Activated CD4-positive, alpha-beta memory T cell treated with anti-CD3 and anti-CD28 coated beads, Interleukin-2, amount 10 ng/mL, durations not matched to agents 7 days and 5 days (primary cell): ENCODE measurements around the gene MAP2K1. TPM values are rescaled to one million over a fixed set of nuclear protein-coding genes. Genes with fewer than 3 reads are reported as not detected.
A peak's percentile ranks its signal among the peaks of the same experiment; 100 is the strongest.
"Not testable (repeated sequence)": the region's sequence is repeated elsewhere in the genome, so short reads cannot be mapped to it uniquely, and the experiment has no call there.

Experiments used
- CTCF ChIA-PET: fragments of 350-600 bp; sonication (Branson Sonifier 250); formaldehyde crosslinking; loops from one replicate; lab custom pipeline; 2021; ENCODE audit warnings: antibody characterized with exemption, inconsistent platforms; lab: Charles Lee
- POLR2A ChIA-PET: fragments of 350-600 bp; sonication (Branson Sonifier 250); formaldehyde crosslinking; loops from one replicate; lab custom pipeline; 2021; ENCODE audit warnings: antibody characterized with exemption; lab: Charles Lee
- DNase-seq: peaks from one replicate; pipeline ENCODE4 v3.0.0-alpha.2; 2020
- H3K27ac Mint-ChIP-seq: one replicate; pipeline ENCODE4 v1.8.0; 2021; ENCODE audit warnings: mild to moderate bottlenecking, mixed read lengths
- H3K27me3 Mint-ChIP-seq: one replicate; pipeline ENCODE4 v1.8.0; 2021; ENCODE audit warnings: mixed read lengths
- H3K36me3 Mint-ChIP-seq: one replicate; pipeline ENCODE4 v1.8.0; 2021; ENCODE audit warnings: low read depth, mixed read lengths
- H3K4me1 Mint-ChIP-seq: one replicate; pipeline ENCODE4 v1.8.0; 2021; ENCODE audit warnings: mixed read lengths
- H3K4me3 Mint-ChIP-seq: one replicate; pipeline ENCODE4 v1.8.0; 2021; ENCODE audit warnings: mild to moderate bottlenecking, mixed read lengths
- H3K9me3 Mint-ChIP-seq: one replicate; pipeline ENCODE4 v1.8.0; 2021; ENCODE audit warnings: mixed read lengths
- total RNA-seq, 2 experiments: library from RNA; stranded (reverse); gene quantifications; one replicate each; pipeline ENCODE4 v1.2.3, GENCODE V29; 2021

MAP2K1 gene
- total RNA-seq, 2 experiments from 2014 or later: 87.6 to 89.0 TPM

DNA sequence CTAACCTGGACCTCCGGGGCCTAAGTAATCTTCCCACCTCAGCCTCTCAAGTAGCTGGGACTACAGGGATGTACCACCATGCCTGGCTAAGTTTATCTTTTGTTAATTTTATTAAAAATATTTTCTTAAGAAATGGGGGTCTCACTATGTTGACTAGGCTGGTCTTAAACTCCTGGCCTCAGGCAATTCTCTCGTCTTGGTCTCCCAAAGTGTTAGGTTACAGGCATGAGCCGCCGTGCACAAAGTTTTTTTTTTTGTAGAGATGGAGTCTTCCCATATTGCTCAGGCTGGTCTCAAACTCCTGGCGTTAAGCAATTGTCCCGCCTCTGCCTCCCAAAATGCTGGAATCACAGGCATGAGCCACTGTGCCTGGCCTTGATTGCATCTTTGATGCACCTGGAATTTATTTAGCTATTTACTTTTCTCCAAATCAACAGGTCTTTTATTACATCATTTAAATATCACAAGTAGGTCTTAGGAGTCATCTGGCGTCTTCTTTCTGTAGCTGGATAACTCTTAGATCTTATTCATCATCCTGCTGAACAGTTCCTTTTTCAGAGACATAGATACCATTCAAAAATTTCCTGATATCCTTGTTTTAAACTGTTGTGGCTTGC lies 7.8 kb upstream of the MAP2K1 start:
- Mint-ChIP-seq H3K36me3 (peaks cover 3% of the 10 kb centered on the region), H3K27me3 (no peaks in the 10 kb centered on the region), H3K4me3 (no peak overlapping the region), H3K9me3 (peaks cover 6% of the 10 kb centered on the region), H3K27ac (no peak overlapping the region), H3K4me1 (no peaks in the 10 kb centered on the region)
- CTCF ChIA-PET: interaction anchor here (1.1 kb wide), 1 partner anchor 119 kb away, joined by 4 read pairs; the partner anchor contains the start of gene SNAPC5
- DNase-seq: no peak
- POLR2A ChIA-PET: no interaction called here

- H3K9me3 Mint-ChIP-seq, POLR2A ChIA-PET, H3K4me3 Mint-ChIP-seq, H3K36me3 Mint-ChIP-seq, H3K27ac Mint-ChIP-seq, H3K27me3 Mint-ChIP-seq, DNase-seq: not testable (repeated sequence)
- peaks cover 15% of the 10 kb centered on the region for H3K4me1 Mint-ChIP-seq
- CTCF ChIA-PET: interaction anchor here (1.0 kb wide), 1 partner anchor 12 kb away, joined by 3 read pairs; no protein-coding TSS in a partner anchor
Measured at GRCh38 chr15:66381376-66381775, 5.3 kb upstream of the MAP2K1 start.

GRCh38 chr15:66387163-66388042 lies 691 bp downstream of the MAP2K1 start:
- Mint-ChIP-seq H3K36me3 (peaks cover 33% of the 10 kb centered on the region), H3K4me1 (peaks cover 58% of the 10 kb centered on the region), H3K27me3 (no peaks in the 10 kb centered on the region), H3K4me3 (peak overlapping the region; percentile 98), H3K27ac (peak overlapping the region; percentile 87), H3K9me3 (no peaks in the 10 kb centered on the region)
- POLR2A ChIA-PET: interaction anchor here (0.7 to 7.0 kb wide), 21 partner anchors 13 to 1083 kb away, joined by 3 to 110 read pairs (median 5); partner anchors contain the start of genes DIS3L, RNU5B-1, RPL4 and SNAPC5
- DNase-seq: peak; percentile 71
- CTCF ChIA-PET: interaction anchor here (0.6 to 7.7 kb wide), 18 partner anchors 15 to 113 kb away, joined by 3 to 127 read pairs (median 5); partner anchors contain the start of genes SNAPC5 and TIPIN

DNA sequence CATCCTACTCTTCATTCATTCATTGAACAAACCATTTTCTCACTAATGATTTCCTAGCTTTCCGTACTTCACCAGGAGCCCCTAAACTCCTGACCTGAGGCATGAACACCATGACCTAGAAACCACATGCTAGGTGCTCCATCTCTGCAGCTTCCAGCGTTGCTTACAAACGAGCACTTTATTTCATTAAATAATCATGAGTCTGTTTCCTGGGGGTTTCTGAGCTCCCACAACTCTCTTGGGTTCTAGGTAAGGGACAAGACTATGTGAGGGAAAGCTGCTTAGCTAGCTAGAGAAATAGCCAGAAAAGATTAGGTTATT lies 1.3 kb downstream of the MAP2K1 start:
- Mint-ChIP-seq H3K4me3 (peak overlapping the region; percentile 95), H3K36me3 (peaks cover 36% of the 10 kb centered on the region), H3K27ac (peak overlapping the region; percentile 87), H3K9me3 (no peaks in the 10 kb centered on the region), H3K27me3 (no peaks in the 10 kb centered on the region), H3K4me1 (peaks cover 61% of the 10 kb centered on the region)
- ChIA-PET CTCF (interaction anchor here (0.8 to 7.7 kb wide), 12 partner anchors 14 to 110 kb away, joined by 3 to 127 read pairs (median 6); partner anchors contain the start of genes SNAPC5 and TIPIN), POLR2A (interaction anchor here (0.7 to 7.0 kb wide), 19 partner anchors 12 to 1083 kb away, joined by 3 to 110 read pairs (median 4); partner anchors contain the start of genes DIS3L, RNU5B-1, RPL4 and SNAPC5)
- no peak for DNase-seq

- ChIA-PET POLR2A (interaction anchor here (1.0 to 7.0 kb wide), 14 partner anchors 12 to 1084 kb away, joined by 3 to 110 read pairs (median 5); partner anchors contain the start of genes DIS3L, RNU5B-1, RPL4 and SNAPC5), CTCF (interaction anchor here (0.8 to 7.7 kb wide), 11 partner anchors 13 to 109 kb away, joined by 3 to 127 read pairs (median 6); partner anchors contain the start of genes SNAPC5 and TIPIN)
- Mint-ChIP-seq H3K4me1 (peaks cover 65% of the 10 kb centered on the region), H3K9me3 (no peaks in the 10 kb centered on the region), H3K27me3 (no peaks in the 10 kb centered on the region), H3K4me3 (peak overlapping the region; percentile 95), H3K36me3 (peaks cover 42% of the 10 kb centered on the region), H3K27ac (peak overlapping the region; percentile 79)
- no peak for DNase-seq
Measured at GRCh38 chr15:66388576-66388975, 1.9 kb downstream of the MAP2K1 start.

DNA sequence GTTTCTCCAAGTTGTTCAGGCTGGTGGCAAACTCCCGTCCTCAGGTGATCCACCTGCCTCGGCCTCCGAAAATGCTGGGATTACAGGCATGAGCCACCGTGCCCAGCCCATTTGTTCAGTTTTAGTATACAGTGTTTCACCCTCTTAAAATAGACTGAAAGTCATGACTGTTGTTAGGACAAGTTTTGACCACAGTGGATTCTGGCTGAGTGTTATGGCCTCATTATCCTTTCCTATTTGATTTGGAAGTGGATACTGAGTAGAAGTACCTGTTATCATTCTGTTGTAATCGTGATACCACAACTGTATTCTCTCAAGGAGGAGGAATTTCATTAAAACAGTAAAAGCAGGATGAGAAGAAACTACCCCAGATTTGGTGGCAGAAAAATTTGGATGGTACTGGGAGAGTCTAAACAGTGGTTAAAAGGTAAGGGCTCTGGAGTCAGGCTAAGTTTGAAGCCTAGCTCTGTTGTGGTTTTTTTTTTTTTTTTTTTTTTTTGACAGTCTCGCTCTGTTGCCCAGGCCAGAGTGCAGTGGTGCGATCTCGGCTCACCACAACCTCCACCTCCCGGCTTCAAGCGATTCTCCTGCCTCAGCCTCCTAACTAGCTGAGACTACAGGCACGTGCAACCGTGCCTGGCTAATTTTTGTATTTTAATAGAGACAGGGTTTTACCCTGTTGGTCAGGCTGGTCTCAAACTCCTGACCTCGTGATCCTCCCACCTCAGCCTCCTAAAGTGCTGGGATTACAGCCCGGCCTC lies 2.6 kb downstream of the MAP2K1 start:
- peak; percentile 73 for DNase-seq
- Mint-ChIP-seq H3K9me3 (no peaks in the 10 kb centered on the region), H3K4me1 (peaks cover 72% of the 10 kb centered on the region), H3K27me3 (no peaks in the 10 kb centered on the region), H3K36me3 (peaks cover 49% of the 10 kb centered on the region), H3K4me3 (peak overlapping the region; percentile 95), H3K27ac (peak overlapping the region; percentile 79)
- ChIA-PET POLR2A (interaction anchor here (0.6 to 7.0 kb wide), 10 partner anchors 14 to 116 kb away, joined by 3 to 110 read pairs (median 4); partner anchors contain the start of genes RPL4, SNAPC5 and ZWILCH), CTCF (interaction anchor here (0.8 to 7.7 kb wide), 6 partner anchors 12 to 109 kb away, joined by 3 to 127 read pairs (median 3); partner anchors contain the start of gene SNAPC5)

DNA sequence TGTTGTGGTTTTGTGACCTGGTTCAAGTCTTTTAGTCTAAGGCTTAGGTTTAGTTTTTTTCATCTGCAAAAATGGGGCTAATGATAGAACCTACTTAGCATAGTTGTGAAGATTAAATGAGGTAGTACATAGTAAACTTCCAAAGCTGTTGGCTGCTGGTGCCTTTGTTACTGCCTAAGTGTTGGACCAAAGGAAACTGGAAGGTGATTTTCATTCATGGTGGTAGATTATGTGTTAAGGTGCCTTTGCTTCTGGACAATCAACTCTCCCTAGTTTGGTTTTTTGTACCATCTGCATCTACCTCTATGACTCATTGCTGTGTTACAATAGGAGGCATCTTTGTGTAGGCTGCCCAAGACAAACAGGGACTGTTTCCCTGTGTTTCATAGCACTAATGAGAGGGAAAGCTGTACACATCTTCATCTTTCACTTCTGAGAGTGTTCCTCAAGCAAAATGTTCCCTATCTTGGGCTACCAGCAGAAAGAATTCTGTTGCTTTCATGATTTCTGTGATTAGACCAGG lies 3.2 kb downstream of the MAP2K1 start:
- H3K27me3 Mint-ChIP-seq: no peaks in the 10 kb centered on the region
- no peak for DNase-seq
- POLR2A ChIA-PET: interaction anchor here (0.6 to 7.0 kb wide), 10 partner anchors 12 to 115 kb away, joined by 3 to 110 read pairs (median 4); partner anchors contain the start of genes RPL4, SNAPC5 and ZWILCH
- H3K4me1 Mint-ChIP-seq: peaks cover 77% of the 10 kb centered on the region
- CTCF ChIA-PET: interaction anchor here (0.5 to 7.7 kb wide), 5 partner anchors 12 to 108 kb away, joined by 3 to 127 read pairs (median 3); partner anchors contain the start of gene SNAPC5
- peak overlapping the region; percentile 79 for H3K27ac Mint-ChIP-seq
- H3K9me3 Mint-ChIP-seq: no peaks in the 10 kb centered on the region
- H3K4me3 Mint-ChIP-seq: peak overlapping the region; percentile 95
- H3K36me3 Mint-ChIP-seq: peaks cover 50% of the 10 kb centered on the region

- Mint-ChIP-seq H3K27me3 (no peaks in the 10 kb centered on the region), H3K4me3 (peak overlapping the region; percentile 95), H3K9me3 (no peaks in the 10 kb centered on the region), H3K36me3 (peaks cover 50% of the 10 kb centered on the region), H3K4me1 (peaks cover 77% of the 10 kb centered on the region), H3K27ac (peak overlapping the region; percentile 79)
- ChIA-PET CTCF (interaction anchor here (0.6 to 7.7 kb wide), 3 partner anchors 21 to 1860 kb away, joined by 3 to 127 read pairs (median 3); partner anchors contain the start of gene SNAPC5), POLR2A (interaction anchor here (1.0 to 7.0 kb wide), 6 partner anchors 11 to 114 kb away, joined by 3 to 110 read pairs (median 6); partner anchors contain the start of genes RPL4, SNAPC5 and ZWILCH)
- peak; percentile 34 for DNase-seq
Measured at GRCh38 chr15:66390678-66391077, 4.0 kb downstream of the MAP2K1 start.

DNA sequence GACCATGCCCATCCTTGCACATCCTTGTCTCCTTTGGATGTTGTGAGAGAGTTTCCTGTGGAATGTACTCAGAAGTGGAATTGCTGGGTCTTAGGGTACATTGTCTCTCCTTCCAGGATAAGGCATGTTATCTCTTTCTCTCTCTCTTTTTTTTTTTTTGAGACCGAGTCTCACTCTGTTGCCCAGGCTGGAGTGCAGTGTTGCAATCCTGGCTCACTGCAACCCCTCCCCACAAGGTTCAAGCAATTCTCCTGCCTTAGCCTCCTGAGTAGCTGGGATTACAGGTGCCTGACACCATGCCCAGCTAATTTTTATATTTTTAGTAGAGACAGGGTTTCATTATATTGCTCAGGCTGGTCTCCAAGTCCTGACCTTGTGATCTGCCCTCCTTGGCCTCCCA lies 6.3 kb downstream of the MAP2K1 start:
- POLR2A ChIA-PET, H3K27me3 Mint-ChIP-seq: not testable (repeated sequence)
- CTCF ChIA-PET: interaction anchor here (0.8 kb wide), 1 partner anchor 9 kb away, joined by 4 read pairs; no protein-coding TSS in a partner anchor

DNA sequence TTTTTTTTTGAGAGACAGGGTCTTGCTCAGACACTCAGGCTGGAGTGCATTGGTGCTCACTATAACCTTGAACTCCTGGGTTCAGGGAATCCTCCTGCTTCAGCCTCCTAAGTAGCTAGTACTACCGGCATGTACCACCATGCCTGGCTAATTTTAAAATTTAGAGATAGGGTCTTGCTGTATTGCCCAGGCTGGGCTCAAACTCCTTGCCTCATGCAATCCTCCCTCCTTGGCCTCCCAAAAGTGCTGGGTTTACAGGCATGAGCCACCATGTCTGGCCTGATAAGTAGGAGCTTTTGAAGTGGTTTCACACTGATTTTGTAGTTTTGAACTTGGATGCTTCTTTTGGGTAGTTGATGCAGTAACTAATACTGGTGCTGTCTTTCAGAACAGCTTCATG lies 7.8 kb downstream of the MAP2K1 start:
- H3K4me1 Mint-ChIP-seq: peaks cover 67% of the 10 kb centered on the region
- no peak for DNase-seq
- peak overlapping the region; percentile 21 for H3K27ac Mint-ChIP-seq
- H3K9me3 Mint-ChIP-seq: no peaks in the 10 kb centered on the region
- ChIA-PET POLR2A (interaction anchor here (0.7 to 1.0 kb wide), 2 partner anchors 8 to 103 kb away, joined by 3 read pairs; partner anchors contain the start of gene SNAPC5), CTCF (no interaction called here)
- H3K27me3 Mint-ChIP-seq: no peaks in the 10 kb centered on the region
- no peak overlapping the region for H3K4me3 Mint-ChIP-seq
- H3K36me3 Mint-ChIP-seq: peaks cover 53% of the 10 kb centered on the region

More for the DNA sequence above, 6.3 kb downstream of the MAP2K1 start:
- H3K4me3 Mint-ChIP-seq, H3K9me3 Mint-ChIP-seq, H3K27ac Mint-ChIP-seq, DNase-seq: not testable (repeated sequence)
- H3K36me3 Mint-ChIP-seq: peaks cover 54% of the 10 kb centered on the region
- peaks cover 74% of the 10 kb centered on the region for H3K4me1 Mint-ChIP-seq

DNA sequence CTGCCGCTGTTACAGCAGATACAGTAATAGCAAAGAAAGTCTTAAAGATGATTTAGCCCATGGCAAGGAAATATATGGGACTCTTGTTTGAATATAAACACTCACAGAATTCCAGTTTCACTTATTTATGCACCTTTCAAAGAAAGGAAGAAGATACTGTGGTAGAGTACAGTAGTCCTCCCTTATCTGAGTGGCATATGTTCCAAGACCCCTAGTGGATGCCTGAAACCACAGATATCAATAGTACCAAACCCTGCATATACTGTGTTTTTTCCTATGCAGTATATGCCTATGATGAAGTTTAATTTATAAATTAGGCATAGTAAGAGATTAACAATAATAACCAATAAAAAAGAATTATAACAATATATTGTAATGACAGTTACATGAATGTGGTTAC lies 8.2 kb downstream of the MAP2K1 start:
- H3K9me3 Mint-ChIP-seq: no peaks in the 10 kb centered on the region
- H3K27ac Mint-ChIP-seq: no peak overlapping the region
- no peak overlapping the region for H3K4me3 Mint-ChIP-seq
- peaks cover 50% of the 10 kb centered on the region for H3K36me3 Mint-ChIP-seq
- ChIA-PET POLR2A (interaction anchor here (0.7 to 1.0 kb wide), 2 partner anchors 8 to 103 kb away, joined by 3 read pairs; partner anchors contain the start of gene SNAPC5), CTCF (interaction anchor here (0.7 to 1.0 kb wide), 2 partner anchors 9 to 17 kb away, joined by 3 to 6 read pairs; partner anchors contain the start of gene MAP2K1)
- H3K27me3 Mint-ChIP-seq: no peaks in the 10 kb centered on the region
- no peak for DNase-seq
- H3K4me1 Mint-ChIP-seq: peaks cover 63% of the 10 kb centered on the region
